GM18498 (cell line): ENCODE data around the gene ELMO1.

ENCODE experiments used
- ATAC-seq: cut with Tn5 transposase; IDR thresholded peaks from one replicate; pipeline ENCODE4 v1.9.1; 2021; ENCODE audit warnings: mild to moderate bottlenecking, moderate library complexity; ENCODE audit not compliant: unreplicated experiment

ELMO1 gene

DNA sequence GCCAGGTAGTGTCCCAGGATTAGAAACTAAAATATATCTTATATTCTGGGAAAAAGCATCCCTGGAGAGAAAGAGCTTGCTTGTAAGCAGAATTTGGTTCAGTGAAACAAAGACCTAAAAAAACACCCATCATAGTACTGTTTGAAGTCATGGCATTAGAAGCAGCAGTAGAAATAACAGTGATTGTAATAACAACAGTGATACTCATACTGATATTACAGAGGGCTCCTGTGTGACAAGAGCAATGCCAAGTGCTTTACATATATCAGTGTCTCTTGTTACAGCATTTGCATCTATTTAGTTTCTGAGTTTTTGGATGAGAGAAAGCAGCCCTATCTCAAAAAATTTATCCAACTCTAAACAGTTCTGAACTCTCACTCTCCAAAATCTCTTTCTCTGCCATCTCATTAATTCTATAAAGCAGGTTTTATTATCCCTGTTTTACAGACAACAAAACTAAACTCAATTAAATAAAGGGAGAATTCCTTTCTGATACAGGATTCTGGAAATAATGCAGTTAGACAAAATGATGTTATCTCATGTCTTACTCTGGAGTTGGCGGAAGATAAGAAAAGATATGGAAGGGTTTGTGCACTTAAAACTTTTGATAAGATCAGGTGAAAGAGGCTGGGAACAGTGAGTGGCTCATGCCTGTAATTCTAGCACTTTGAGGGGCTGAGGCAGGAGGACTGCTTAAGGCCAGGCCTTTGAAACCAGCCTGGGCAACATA, 577.9 kb downstream of the ELMO1 start:
- no peak for ATAC-seq

DNA sequence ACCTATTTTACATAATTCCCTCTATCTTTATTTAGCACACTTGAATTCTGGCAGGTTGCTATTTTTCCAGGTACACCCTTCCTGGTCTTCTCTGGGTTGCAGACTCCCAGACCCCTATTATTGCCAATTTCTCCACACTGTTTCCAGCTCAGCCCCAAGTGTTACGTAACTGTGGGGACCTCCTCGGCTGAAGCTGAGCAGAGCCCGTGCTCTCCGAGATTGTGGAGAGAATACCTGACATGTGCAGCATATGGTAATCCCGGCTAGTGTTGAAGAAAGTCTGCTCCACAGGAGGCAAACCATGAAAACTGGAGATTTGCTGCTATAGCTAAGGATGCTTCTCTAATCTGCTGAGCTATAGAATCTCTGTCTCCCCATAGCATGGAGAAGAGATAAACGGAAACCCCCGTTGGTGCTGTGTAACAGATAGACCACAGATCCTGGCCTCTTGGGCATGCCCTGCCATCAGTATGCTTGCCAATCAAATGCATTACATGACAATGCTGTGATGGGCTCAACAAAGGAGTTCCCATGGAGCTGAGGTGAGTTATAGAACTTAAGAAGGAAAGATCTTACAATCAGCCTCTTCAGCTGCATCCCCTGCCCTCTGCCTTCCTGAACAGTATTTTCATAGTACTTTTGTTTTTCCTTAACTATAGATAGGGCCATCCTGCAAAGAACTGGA, 579.8 kb downstream of the ELMO1 start:
- ATAC-seq, result no peak

DNA sequence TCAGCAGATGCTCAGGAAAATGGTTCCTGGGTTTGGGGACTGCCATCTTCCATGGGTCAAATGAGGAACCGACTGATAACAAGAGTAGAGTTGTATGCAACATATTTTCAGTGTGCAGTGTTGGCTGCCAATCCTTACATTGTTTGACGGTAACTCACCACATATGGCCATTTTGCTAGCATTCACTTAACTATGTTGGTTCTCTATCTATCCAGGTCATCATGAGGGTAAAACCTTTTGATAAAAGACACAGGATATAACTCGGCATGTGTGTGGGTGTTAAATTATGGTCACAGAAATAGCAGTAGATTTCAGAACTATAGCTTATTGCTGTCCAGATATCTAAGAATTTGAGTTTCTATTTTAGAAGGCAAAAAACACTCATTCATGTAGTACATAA, 583.6 kb downstream of the ELMO1 start:
- no peak for ATAC-seq

DNA sequence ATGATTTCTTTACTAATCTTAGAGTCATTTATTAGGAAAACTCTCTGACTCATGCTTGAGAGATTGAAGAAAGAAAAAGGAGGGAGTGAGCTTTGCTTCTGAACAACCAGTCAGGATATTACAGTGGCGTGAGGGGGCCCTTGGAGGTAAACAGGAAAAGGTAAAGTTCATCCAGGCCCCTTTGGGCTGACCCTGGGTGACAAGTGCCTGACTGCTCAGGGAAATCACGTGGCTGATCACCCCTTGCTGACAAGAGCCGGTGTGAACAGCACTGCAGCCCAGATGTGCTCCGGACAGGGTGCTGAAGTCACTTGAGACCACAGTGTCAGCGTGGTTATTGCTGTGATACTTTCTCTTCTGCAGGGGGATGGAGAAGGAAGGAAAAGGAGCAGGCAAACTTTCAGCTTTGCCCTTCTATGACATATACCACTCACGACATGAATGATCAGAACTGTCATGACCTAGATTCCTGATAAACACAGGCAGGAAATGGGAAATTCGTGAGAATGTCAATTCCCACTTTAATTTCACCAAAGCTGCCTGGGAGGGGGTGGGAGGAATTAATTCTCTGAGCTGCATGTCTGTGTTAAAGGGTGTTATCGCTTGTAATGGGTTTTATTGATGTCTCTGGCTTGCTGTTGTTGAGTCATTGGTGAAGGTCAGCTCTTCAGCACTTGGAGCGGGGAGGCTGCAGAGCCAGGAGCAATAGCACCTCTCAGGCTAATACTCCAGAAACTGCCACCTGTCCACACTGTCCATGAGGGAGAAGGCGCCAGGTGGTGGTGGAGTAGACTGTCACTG, 584.6 kb downstream of the ELMO1 start:
- ATAC-seq, result no peak

DNA sequence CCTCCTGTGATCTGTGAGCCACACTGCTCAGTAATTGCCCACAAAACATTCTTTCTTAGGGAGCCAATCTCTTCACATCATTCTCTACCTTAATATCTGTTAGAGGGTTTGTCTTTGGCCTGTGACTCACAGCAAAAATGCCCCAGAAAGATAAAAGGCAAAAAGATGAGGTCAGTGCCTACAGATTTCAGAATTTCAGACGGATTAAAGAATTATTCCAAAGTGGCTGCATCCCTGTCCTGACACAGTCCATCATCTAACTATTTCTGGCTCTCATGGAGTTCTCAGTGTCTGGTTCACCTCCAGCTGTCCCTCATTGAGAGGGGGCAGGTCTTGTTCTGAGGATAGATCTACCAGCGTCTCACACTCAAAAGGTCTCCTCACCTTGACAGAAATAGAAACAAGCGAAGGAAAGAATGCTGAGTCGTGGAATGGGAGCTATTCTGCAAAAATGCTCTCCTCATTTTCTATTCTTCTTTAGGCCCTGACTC, 585.8 kb downstream of the ELMO1 start:
- ATAC-seq, result no peak

DNA sequence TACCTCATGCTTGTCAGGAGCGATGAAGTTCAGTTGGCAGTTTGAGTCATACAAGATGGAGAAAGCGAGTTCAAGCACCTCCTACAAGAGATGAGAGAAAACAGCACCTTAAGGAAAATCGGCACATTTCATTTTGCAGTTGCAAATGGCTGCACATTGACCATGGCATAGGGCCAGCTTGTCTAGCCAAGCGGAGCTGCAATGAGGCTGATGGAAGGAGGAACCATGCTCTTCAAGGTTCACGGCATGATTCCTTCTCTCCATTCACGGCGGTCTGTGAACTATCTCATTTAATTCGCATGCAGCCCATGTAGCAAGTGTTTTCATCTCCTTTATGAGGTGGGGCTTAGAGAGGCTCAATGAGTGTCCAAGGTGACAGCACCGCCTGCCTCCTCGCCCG, 587.0 kb downstream of the ELMO1 start:
- ATAC-seq, result no peak

DNA sequence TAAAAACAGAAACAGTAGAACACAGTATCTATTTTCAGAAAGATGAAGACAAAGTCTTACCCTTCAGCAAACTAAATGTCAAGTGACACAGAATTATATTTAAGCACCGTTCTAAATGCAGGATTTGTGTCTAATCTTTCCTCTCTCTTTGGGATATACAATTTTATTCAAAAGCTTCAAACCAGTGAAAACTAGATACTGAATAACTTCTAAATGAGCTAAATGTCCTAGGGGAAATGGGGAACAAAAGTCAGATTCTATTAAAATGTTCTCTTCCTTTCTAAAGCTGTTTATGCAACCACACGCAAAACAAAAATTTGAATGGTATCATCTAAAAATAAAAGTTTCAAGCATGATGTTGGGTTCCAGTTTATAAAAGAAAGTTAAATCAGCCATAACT, 588.0 kb downstream of the ELMO1 start:
- no peak for ATAC-seq

DNA sequence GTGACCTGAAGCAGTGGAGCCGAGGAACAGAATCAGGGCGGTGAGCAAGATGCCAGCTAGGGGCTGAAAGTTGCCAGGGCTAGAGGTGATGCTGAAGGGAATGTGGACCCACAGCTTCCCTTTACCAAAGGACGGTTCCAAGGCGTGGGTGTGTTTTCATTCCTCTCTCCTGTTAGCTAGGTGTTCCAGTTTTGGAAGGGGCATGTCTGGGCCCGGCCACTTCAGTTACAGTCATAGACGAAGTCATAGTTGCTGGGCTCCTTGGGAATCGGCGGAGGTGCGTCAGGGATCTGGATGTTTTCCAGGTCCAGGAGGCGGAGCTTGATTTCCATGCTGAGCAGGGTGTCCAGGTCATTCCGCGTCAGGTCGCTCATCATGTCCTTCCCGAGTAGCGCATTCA, 593.3 kb downstream of the ELMO1 start:
- no peak for ATAC-seq

DNA sequence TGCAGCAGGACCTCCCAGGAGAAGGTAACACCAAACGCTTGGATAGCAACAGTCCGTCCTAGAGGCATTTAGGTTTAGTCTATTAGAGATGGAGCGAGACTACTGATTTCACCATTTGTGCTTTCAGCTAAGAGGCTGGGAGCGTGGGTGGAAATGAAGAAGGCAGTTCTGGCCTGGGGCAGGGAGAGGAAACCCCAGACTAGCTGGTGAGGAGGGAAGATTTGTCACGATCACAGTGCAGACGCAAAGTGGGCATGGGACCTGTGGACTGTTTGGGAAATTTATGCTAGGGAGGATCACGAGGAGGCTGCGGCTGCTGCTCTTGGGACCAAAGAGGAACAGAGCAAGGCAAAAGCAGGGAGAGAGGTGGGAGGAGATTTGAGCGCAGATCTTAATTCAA, 594.0 kb downstream of the ELMO1 start:
- no peak for ATAC-seq

DNA sequence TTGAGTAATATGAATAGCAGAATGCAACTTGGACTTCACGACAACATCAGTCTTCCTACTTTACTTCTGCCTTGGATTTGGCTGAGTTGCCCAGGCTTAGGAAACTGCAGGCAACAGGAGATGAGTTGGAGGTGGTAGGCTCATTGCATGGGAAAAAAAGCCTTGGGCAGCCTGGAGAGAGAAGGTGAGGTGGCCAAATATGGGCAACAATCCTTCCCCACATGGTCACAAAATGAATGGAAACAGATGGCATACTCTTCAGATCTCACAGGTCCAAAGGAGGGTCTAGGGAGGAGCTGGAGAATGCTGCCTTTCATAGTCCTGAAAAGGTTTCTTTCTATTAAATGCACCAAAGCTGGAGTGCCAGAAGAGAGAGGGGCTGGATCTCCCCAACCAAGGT, 595.7 kb downstream of the ELMO1 start:
- no peak for ATAC-seq

DNA sequence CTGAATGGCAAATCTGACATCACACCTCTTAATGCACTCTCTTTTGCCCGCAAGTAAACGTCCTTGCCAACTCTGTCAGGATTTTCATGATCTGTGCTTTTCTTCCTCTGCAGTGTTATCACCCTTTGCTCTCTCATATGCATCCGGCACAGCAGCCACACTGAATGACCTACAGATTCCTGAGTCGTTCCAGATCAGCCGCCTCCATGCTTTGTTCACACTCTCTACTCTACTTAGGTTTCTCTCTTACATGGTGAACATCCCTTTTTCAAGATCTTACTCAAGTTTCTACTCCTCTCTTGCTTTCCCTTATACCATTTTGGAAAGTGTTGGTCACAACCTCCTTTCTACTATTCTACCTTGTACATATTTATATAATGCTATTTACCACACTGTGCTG, 596.6 kb downstream of the ELMO1 start:
- no peak for ATAC-seq

DNA sequence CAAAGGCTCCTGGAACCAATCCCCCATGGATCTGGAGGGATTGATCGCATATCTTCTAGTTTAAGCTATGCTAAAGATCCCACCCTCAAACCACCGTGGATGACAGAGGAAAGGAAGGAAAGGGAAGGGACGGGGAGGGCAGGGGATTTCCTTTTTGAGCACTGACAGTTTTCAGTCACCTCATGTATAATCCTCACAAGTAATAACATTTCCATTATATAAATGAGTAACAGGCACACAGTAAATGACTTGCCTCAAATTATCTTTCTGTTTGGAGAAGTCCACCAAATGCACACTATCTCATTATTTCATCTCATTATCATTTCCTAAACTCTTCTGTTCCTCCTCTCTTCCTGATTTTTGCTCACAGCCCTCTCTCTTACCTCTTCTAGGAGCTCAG, 597.3 kb downstream of the ELMO1 start:
- no peak for ATAC-seq

DNA sequence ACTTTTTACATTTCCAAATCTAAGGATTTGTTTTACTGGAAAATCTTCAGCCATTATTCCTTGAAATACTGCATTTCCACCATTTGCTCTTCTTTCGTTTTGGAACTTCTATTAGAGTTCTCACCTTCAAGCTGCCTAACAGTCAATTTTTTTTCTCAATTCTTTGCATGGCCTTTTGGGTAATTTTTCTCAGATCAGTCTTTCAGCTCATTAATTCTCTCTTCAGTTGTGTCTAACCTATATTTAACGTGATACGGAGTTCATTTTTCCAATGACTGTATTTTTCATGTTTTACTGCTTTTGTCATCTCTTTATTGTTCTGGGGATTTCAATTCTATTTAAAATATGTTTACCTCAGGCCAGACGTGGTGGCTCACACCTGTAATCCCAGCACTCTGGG, 600.7 kb downstream of the ELMO1 start:
- no peak for ATAC-seq

DNA sequence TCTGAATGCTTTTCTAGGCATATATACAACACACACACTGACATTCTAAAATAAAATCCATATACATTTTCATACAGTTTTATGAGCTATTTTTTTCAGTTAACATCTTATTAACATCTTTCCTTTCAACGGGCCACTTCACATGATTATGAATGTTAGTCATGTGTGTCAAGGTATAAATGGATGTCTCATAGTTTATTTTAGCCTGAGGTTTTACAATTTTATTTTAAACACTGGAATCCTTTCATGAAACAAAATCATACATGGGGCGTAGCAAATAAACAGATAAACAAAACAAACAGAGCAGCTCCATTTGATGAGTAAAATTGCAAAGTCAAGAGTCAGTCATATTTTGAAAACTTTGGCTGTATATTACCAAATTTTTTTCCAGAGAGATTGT, 604.3 kb downstream of the ELMO1 start:
- ATAC-seq, result no peak

DNA sequence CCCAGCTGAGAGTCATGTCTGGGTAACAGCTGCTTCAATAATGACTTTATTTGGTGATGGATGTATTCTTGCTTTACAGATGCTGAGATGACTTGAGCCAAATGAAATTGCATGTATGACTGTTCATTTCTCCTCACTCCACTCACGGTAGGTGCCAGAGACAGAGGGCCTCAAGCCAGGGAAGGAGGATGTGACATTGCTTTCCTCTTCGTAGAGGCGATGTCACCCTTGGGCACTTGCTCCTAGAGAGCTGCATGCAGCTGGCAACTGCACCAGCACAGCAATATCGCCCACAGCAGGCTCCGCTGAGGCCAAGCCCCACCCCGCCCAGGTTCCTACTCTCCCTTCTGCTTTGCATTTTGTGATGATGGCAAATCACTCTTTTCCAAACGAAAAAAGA, 607.8 kb downstream of the ELMO1 start:
- no peak for ATAC-seq

DNA sequence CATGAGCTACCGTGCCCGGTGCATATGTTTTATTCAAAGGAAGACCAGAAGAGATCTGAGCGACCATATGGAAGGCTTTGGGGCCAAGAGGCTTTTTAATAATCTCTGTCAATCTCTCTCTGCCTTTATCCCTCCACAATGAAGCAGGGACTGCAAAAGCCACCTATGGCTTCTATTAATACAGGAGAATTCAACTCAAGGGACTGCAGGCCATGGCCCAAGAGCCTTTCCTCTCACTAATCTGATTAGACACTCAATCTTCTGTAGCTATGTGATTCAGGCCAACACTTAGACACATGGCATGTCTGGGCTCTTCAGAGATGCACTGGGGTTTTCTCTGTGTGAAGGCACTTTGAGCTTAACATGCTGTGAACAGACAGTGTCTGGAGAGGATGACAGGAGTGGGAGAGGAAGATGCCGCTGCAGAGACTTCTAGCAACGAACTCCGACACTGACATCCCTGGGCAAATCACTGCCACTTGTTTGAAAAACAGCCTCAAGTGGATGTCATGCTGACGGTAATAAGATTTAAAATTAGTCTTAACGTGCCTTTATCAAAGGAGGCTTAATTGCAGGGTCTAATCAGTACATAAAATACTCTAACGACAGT, 609.9 kb downstream of the ELMO1 start:
- ATAC-seq, result no peak

DNA sequence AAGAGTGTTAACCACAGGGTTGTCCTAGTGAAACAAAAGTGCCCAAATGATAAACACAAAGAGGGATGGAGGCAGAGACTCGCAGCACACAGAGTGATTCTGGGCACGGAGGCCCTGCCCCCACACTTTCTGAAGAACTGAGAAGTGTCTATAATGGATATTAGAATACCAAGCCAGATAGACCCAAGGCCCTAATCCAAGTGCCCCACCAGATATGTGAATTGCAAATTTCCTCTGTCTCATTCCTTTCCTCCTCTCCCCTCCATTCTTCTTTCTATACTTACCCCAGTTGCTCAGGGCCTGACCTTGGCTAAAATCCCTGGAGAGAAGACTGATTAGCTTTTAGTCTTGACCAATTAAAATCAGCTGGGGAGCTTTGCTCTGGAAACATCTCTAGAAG, 617.6 kb downstream of the ELMO1 start:
- ATAC-seq, result no peak

DNA sequence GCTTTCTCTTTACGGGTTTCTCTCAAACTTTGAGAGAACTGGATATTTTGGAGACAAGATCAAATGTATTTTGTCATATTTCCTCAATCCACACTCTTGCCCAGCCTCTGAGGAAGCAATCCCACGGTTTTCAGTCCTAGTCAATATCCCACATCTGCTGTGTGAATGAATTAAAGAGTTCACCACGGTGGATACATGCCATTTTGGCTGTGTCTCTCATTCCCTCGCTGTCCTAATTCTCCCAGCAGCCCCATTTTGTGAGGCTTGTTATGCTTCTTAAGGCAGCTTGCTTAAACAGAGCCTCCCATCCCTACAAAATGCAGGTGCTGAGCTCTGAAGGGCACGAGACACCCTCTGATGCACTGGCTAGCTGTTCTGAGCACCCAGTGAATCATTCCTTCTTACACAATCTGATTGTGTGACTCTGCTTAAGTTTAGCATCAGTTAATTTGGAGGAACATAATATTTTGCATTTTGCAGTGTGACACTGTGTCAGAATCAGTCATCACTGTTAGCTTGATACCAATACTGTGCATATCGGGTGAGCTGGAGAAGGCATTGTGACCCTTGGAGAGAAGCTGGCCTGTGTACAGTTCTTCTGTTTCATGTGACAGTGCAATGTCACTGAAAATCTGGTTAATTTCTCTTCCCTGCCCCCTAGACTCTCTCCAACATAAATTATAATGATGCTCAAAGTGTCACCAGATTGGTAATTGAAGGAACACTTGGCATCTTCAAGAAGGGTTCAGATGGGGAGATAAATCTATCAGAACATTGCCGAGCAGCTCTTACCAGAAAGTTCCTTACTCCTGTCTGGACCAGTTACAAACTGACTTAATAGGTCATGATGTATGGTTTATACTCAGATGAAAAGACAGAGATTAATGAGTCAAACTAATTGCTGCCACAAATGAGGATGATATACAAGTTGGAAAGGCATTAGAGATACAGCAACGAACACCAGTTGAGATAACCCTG, 620.6 kb downstream of the ELMO1 start:
- no peak for ATAC-seq

DNA sequence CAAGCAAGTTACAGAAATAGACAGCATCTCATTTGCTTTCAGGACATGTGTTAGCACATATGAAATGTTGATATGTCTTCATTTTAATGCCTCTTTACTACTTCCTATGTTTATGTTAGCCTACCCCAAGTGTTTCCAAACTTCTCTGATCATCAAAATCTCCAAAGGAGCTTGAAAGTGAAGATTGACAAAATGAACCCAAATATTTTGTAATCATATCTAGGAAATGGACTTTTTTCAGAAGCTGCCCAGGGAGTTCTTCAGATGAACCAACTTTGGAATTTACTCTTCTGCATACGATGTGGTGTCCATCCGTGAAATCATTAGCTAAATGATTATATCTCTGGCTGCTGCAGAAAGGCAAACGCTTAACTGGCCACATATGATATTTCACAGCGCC, 623.2 kb downstream of the ELMO1 start:
- ATAC-seq, result no peak

DNA sequence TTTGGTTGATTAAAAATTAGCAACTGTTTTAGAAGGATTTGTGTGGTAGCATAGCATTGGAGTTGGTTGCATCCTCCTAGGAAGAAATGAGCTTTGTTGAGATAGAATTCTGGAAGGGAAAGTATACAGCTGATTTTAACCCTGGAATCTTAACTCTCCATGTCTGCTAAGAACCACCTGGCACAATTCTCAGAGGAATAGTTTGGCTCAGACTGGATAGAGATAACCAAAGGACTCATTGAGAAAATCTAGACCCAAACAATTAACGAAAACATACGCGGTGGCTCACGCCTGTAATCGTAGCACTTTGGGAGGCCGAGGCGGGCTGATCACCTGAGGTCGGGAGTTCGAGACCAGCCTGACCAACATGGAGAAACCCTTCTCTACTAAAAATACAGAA, 625.3 kb downstream of the ELMO1 start:
- no peak for ATAC-seq
